Ovary (tissue), 3 donors: ENCODE data around the gene PPP2R1B.

Source experiments
- POLR2A ChIP-seq: fragments of 450-650 bp; IDR thresholded peaks from one replicate; pipeline ENCODE4 v1.6.1; 2017; ENCODE audit warnings: antibody characterized with exemption, mild to moderate bottlenecking, moderate library complexity
- TF ChIP-seq, protein P1 (sequence below), 3 donors: fragments of 450-650 bp in 2 of 3; fragments of 200-600 bp in 1 of 3; IDR thresholded peaks; one replicate each; pipeline versions ENCODE4 v1.5.1 to v1.8.0; 2016 to 2022; ENCODE audit warnings: antibody characterized with exemption in 3 of 3, mild to moderate bottlenecking in 1 of 3
- donor health status: DM: no; HTN: no; CAD: no.

- TF ChIP-seq, protein P1, sequence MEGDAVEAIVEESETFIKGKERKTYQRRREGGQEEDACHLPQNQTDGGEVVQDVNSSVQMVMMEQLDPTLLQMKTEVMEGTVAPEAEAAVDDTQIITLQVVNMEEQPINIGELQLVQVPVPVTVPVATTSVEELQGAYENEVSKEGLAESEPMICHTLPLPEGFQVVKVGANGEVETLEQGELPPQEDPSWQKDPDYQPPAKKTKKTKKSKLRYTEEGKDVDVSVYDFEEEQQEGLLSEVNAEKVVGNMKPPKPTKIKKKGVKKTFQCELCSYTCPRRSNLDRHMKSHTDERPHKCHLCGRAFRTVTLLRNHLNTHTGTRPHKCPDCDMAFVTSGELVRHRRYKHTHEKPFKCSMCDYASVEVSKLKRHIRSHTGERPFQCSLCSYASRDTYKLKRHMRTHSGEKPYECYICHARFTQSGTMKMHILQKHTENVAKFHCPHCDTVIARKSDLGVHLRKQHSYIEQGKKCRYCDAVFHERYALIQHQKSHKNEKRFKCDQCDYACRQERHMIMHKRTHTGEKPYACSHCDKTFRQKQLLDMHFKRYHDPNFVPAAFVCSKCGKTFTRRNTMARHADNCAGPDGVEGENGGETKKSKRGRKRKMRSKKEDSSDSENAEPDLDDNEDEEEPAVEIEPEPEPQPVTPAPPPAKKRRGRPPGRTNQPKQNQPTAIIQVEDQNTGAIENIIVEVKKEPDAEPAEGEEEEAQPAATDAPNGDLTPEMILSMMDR (IDR thresholded peaks at IDR 0.05) = no peak
- no peak for TF ChIP-seq POLR2A
Measured at GRCh38 chr11:111718859-111719258, 47.3 kb downstream of the PPP2R1B start.
